Right lobe of liver (tissue), 4 donors: ENCODE results near the gene UACA.

ENCODE experiments used
- CTCF ChIP-seq, 4 donors: fragments of 200-600 bp in 3 of 4; fragments of 450-650 bp in 1 of 4; IDR thresholded peaks; one replicate each; pipeline versions ENCODE4 v1.5.1 to v1.8.0; 2016 to 2022; ENCODE audit warnings: antibody characterized with exemption in 4 of 4, mild to moderate bottlenecking in 2 of 4
- POLR2A ChIP-seq: fragments of 450-650 bp; IDR thresholded peaks from one replicate; pipeline ENCODE4 v1.6.1; 2017; ENCODE audit warnings: antibody characterized with exemption, mild to moderate bottlenecking
- donor health status: DM: no; HTN: no; CAD: no.
- donor health status: DM: no; HTN: no; CAD: no.
- donor health status: DM: no; HTN: yes; CAD: no.

GRCh38 chr15:70633103-70633831, 130.1 kb downstream of the UACA start:
- TF ChIP-seq CTCF (IDR thresholded peaks at IDR 0.05) (no peak), POLR2A (no peak)
